HFFc6 (cell line): ENCODE results near the gene OLA1. TPM values are rescaled to one million over a fixed set of nuclear protein-coding genes. Genes with fewer than 3 reads are reported as not detected.
A peak's percentile ranks its signal among the peaks of the same experiment; 100 is the strongest.

ENCODE experiments used
- DNase-seq: peaks from one replicate; pipeline ENCODE4 v3.0.0-alpha.2; 2018
- H3K27ac Mint-ChIP-seq: 2 replicates; pipeline ENCODE4 v1.8.0; 2020; ENCODE audit warnings: mild to moderate bottlenecking, mixed read lengths
- H3K27me3 Mint-ChIP-seq: 2 replicates; pipeline ENCODE4 v1.8.0; 2021; ENCODE audit warnings: mild to moderate bottlenecking, moderate library complexity, mixed read lengths; ENCODE audit not compliant: insufficient read depth
- H3K36me3 Mint-ChIP-seq: 2 replicates; pipeline ENCODE4 v1.8.0; 2021; ENCODE audit warnings: low read depth, mixed read lengths
- H3K4me1 Mint-ChIP-seq: 2 replicates; pipeline ENCODE4 v1.8.0; 2020; ENCODE audit warnings: low read depth, mixed read lengths
- H3K4me3 Mint-ChIP-seq: 2 replicates; pipeline ENCODE4 v1.8.0; 2020; ENCODE audit warnings: mild to moderate bottlenecking, moderate library complexity, mixed read lengths
- H3K9me3 Mint-ChIP-seq: 2 replicates; pipeline ENCODE4 v1.8.0; 2020; ENCODE audit warnings: mild to moderate bottlenecking, mixed read lengths
- total RNA-seq, 6 experiments: library from RNA; stranded (reverse); fragmentation: NEBNext Ultra II Directional; extraction: Animal tissue kit (Norgen Biotek cat#: 25700); gene quantifications; 2 replicates in 1 of 6; 3 replicates in 5 of 6; pipeline ENCODE4 v1.2.3, GENCODE V29; 2021
- TF ChIP-seq, protein P1 (sequence below): fragments of 200-600 bp; sonication (generic); IDR thresholded peaks from 2 replicates; pipeline ENCODE4 v1.5.0; 2021; ENCODE audit warnings: antibody characterized with exemption, mild to moderate bottlenecking

OLA1 gene
- total RNA-seq, 6 experiments from 2014 or later: 105 to 123 (median 106) TPM

DNA sequence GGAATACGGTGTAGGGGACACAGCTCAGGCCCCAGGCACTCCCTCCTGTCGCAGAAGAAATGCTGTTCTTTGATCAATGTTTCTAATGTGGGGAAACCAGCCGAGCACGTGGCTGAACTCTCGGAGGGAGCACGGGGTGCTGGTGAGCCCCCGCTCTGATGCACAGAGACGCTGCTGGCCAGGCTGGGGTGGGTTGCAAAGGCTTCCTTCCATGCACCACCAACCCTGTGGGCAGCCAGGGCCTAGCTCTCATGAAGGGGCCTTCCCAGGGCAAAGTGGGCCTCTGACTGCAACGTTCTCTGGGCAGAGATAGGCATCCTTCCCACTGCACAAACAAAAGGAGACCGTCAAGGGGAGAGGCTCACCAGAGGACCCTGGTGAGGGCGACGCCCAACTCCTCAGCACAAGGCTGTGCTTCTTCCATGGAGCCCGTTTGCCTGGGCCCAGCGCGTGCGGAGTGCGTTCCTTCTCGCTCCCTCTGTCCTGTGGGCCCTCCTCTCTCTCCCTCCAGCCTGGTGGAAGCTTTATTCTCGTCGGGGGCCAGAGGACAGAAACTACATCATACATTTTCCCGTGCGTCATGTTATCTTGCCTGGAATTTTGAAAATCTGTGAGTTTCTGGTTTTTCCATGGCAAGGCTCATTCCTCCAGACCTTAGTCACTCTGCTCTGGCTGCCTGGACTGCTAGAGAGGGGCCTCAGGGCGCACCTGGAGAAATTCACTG lies 222.0 kb downstream of the OLA1 start:
- Mint-ChIP-seq H3K27me3 (no peaks in the 10 kb centered on the region; the same call in 1 of the 2 replicates), H3K4me1 (peaks cover 38% of the 10 kb centered on the region), H3K27ac (peak overlapping the region; percentile 80), H3K36me3 (peaks cover 22% of the 10 kb centered on the region), H3K9me3 (peaks cover 19% of the 10 kb centered on the region), H3K4me3 (no peak overlapping the region)
- TF ChIP-seq, protein P1, sequence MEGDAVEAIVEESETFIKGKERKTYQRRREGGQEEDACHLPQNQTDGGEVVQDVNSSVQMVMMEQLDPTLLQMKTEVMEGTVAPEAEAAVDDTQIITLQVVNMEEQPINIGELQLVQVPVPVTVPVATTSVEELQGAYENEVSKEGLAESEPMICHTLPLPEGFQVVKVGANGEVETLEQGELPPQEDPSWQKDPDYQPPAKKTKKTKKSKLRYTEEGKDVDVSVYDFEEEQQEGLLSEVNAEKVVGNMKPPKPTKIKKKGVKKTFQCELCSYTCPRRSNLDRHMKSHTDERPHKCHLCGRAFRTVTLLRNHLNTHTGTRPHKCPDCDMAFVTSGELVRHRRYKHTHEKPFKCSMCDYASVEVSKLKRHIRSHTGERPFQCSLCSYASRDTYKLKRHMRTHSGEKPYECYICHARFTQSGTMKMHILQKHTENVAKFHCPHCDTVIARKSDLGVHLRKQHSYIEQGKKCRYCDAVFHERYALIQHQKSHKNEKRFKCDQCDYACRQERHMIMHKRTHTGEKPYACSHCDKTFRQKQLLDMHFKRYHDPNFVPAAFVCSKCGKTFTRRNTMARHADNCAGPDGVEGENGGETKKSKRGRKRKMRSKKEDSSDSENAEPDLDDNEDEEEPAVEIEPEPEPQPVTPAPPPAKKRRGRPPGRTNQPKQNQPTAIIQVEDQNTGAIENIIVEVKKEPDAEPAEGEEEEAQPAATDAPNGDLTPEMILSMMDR: no peak
- DNase-seq: peak; percentile 51

DNA sequence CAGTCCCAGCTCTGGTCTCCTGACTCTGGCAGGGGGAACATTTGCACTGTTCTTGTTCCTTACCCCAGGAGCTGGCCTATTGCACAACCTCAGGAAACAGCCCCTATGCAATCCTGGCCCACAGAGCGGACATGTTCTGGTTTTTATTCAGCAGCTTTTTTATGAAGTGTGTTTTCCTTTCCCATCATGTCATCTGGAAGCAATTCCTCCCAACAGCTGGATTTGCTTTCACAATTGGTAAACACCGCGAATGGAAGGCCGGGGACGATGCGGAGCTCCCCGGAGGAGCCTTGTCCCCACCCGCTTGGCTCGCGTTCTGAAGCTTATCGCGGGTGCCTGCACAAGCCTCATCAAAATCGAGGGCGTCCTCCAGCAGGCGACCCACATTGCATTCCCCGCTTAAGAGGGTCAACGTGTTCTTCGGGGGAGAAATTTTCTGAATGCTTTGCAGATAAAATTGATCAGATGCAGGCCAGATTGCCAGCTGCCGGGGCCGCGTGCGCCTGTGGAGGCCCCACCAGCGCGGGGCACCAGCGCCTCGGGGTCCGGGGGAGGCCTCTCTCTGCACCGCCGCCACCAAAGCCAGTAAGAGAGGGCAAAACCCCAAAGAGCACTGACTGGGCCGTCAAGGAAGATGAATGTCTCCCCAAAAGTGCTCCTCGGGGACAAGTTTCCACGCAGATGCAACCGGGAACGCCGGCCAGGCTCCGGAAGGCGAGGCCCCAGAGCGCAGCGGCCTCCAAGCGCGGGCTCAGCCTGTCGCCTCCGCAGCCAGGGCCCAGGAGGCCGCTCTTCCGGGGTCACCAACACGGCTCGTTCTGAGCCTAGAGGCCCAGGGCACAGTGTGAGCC lies 222.8 kb downstream of the OLA1 start:
- Mint-ChIP-seq H3K9me3 (peaks cover 19% of the 10 kb centered on the region), H3K4me3 (no peak overlapping the region), H3K27me3 (no peaks in the 10 kb centered on the region; the same call in 1 of the 2 replicates), H3K27ac (peak overlapping the region; percentile 79), H3K36me3 (peaks cover 22% of the 10 kb centered on the region), H3K4me1 (peaks cover 34% of the 10 kb centered on the region)
- TF ChIP-seq, protein P1: no peak
- no peak for DNase-seq

DNA sequence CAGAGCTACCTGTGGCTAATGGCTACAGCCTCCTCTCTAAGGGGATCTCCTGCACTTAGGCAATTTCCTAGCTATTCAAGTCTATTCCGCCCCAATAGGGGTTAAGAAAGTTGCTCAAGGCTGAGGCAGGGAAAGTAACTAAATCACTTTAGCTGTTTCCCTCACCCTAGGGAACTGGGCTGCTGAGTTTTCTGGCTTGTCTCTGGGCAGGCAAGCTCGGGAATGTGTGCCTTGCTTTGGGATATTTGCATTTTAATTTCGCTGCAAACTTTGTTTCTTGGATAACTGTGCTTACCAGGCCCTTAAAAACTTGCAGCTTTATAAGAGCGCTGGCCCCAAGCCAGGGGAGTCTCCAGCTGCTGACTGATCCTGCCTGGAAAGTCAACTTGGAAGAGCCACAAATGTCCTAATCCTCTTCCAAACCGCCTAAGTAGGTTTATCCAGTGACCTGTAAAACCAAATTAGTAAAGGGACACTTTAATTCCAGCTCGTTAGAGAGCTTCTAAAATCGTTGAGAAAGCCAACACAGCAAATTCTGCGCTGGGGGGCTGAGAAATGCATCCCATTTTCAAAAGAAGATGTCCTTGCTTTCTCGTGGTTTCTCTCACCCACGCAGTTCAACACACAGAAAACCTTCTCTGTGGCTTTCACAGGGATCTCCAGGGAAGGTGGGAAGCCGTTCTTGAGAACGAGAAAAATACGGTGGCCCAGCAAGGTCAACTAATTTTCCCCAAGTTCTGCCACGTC lies 223.6 kb downstream of the OLA1 start:
- Mint-ChIP-seq H3K4me3 (no peak overlapping the region), H3K27ac (peak overlapping the region; percentile 79), H3K27me3 (no peaks in the 10 kb centered on the region; the same call in 1 of the 2 replicates), H3K9me3 (peaks cover 19% of the 10 kb centered on the region), H3K36me3 (peaks cover 22% of the 10 kb centered on the region), H3K4me1 (peaks cover 34% of the 10 kb centered on the region)
- TF ChIP-seq, protein P1: no peak
- no peak for DNase-seq

DNA sequence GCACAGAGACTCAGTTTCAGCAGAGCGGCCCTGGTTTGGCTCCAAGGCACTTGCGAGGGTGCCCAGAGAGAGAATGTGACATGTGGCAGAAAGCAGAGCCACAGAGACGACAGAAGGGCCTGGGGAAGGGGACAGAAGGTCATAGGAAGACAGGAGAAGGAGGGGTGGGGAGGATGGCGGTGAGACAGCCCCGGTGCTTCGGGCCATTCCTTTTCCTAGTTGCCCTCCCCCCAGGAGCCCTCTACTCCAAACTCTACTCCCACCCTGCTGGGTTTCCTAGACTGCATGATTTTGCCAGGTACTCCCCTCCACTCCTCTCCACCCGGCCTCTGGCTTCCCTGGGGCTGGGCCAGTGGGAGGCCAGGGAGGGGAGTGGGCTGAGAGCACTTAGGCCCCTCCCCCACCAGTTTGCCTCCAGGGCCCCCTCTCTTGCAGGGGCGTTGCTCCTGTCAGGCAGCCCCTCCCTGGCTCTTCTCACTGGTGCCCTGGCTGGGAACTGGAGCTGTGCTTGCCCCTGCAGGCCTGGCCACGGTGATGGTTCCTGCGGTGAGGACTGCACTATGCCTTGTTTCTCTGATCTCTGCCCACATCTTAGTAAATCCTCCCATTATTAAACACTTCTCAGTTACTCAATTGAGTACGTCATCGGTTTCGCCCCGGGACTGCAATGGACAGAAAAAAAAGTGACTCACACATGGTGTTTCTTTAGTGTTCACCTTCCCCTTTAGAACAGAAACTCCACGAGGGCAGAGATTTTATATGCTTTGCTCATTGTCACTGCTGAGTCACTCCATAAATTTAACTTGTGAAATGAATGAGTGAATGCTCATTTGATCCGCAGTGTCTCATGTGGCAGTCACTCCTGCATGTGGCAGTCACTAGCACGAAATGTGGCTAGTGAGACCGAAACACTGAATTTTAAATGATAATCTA lies 224.5 kb downstream of the OLA1 start:
- peaks cover 22% of the 10 kb centered on the region for H3K36me3 Mint-ChIP-seq
- peaks cover 34% of the 10 kb centered on the region for H3K4me1 Mint-ChIP-seq
- peak overlapping the region; percentile 79 for H3K27ac Mint-ChIP-seq
- H3K4me3 Mint-ChIP-seq: no peak overlapping the region; the same call in 1 of the 2 replicates
- peak; percentile 86 for DNase-seq
- no peaks in the 10 kb centered on the region; the same call in 1 of the 2 replicates for H3K27me3 Mint-ChIP-seq
- TF ChIP-seq, protein P1: no peak
- H3K9me3 Mint-ChIP-seq: peaks cover 19% of the 10 kb centered on the region

Other genes starting within 250 kb of the OLA1 start
- not detected for gene SP9, start 86.4 kb upstream of the OLA1 start, total RNA-seq
- gene SCRN3, start 147.2 kb upstream of the OLA1 start, total RNA-seq: 10 to 100 TPM; 23.8 to 30.6 (median 27.1) TPM
- gene GPR155, start 238.5 kb upstream of the OLA1 start, total RNA-seq: 1 to 10 TPM; 3.2 to 8.3 (median 4.4) TPM